Measurements from ENCODE around the gene FDX1.

The FDX1 gene

DNA sequence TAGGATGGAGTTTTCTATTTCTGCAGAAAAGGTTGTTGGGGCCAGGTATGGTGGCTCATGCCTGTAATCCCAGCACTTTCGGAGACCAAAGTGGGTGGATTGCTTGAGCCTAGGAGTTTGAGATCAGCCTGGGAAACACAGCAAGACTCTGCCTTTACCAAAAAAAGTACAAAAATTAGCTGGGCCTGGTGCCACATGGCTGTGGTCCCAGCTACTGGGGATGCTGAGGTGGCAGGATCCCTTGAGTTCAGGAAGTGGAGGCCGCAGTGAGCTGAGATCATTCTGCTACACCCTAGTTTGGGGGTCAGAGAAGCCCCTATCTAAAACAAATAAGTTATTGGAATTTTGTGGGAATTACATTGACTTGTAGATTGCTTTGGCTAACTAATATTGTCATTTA is 71.7 kb downstream of the FDX1 start:
- TF ChIP-seq MYC (IDR thresholded peaks at IDR 0.05; ENCODE audit: low read depth, low read length) (no peak), CTCF (IDR thresholded peaks at IDR 0.05; ENCODE audit: low read depth, low read length) (no peak), MAX (IDR thresholded peaks at IDR 0.05; ENCODE audit: low read depth, low read length) (no peak), POLR2A (IDR thresholded peaks at IDR 0.05; ENCODE audit: extremely low read depth, insufficient read length) (no peak)
- DNase-seq (ENCODE audit: low read depth), result no peak

DNA sequence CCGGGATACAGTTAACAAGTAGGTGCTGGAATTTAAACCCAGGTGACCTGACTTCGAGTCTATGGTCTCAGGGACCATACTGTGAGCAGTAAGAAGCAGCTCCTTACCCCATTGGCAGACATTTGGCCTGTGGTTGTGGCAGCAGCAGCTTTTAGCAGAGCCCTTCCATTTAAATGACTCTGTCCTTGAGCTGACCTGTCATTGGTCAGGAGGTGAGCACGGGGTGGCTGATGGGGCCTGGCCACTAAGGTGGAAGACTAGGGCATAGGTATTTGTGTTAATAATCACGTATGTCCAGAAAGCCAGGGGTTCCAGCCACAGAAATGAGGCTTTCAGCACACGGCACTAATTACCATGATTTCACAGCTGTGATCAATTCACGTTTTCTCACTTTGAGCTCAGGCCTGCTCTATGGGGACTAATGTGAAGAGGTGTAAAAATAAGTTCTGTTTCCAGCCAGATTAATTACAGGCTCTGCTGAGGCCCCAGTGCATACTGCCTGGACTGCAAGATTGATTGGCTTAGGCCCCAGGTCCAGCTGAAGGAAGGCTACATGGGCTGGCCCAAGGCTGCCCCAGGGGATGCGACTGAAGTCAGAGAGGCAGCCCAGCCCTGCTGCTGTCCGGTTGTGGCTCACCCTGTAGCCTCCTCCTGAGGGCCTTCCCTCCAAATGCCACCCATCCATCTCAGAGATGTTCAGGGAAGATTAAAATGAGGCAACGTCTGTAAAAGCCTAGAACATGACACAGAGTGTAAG is 76.0 kb downstream of the FDX1 start:
- no peak for TF ChIP-seq MAX (IDR thresholded peaks at IDR 0.05; ENCODE audit: low read depth, low read length)
- no peak for TF ChIP-seq POLR2A (IDR thresholded peaks at IDR 0.05; ENCODE audit: extremely low read depth, insufficient read length)
- TF ChIP-seq CTCF (IDR thresholded peaks at IDR 0.05; ENCODE audit: low read depth, low read length), result no peak
- no peak for TF ChIP-seq MYC (IDR thresholded peaks at IDR 0.05; ENCODE audit: low read depth, low read length)
- DNase-seq (ENCODE audit: low read depth), result no peak
- H3K4me3 ChIP-seq (ENCODE audit: low read depth, low read length), result no peak overlapping the region

More for the DNA sequence above, 71.7 kb downstream of the FDX1 start:
- H3K4me3 ChIP-seq (ENCODE audit: low read depth, low read length), result no peak overlapping the region

GRCh38 chr11:110507328-110507727 is 77.6 kb downstream of the FDX1 start:
- no peak overlapping the region for H3K4me3 ChIP-seq (ENCODE audit: low read depth, low read length)
- TF ChIP-seq MAX (IDR thresholded peaks at IDR 0.05; ENCODE audit: low read depth, low read length), result no peak
- TF ChIP-seq POLR2A (IDR thresholded peaks at IDR 0.05; ENCODE audit: extremely low read depth, insufficient read length), result no peak
- no peak for TF ChIP-seq CTCF (IDR thresholded peaks at IDR 0.05; ENCODE audit: low read depth, low read length)
- no peak for TF ChIP-seq MYC (IDR thresholded peaks at IDR 0.05; ENCODE audit: low read depth, low read length)
- DNase-seq (ENCODE audit: low read depth), result no peak

GRCh38 chr11:110508786-110509185 is 79.0 kb downstream of the FDX1 start:
- TF ChIP-seq MYC (IDR thresholded peaks at IDR 0.05; ENCODE audit: low read depth, low read length), result no peak
- TF ChIP-seq CTCF (IDR thresholded peaks at IDR 0.05; ENCODE audit: low read depth, low read length), result no peak
- TF ChIP-seq MAX (IDR thresholded peaks at IDR 0.05; ENCODE audit: low read depth, low read length), result no peak
- TF ChIP-seq POLR2A (IDR thresholded peaks at IDR 0.05; ENCODE audit: extremely low read depth, insufficient read length), result no peak
- no peak overlapping the region for H3K4me3 ChIP-seq (ENCODE audit: low read depth, low read length)
- DNase-seq (ENCODE audit: low read depth), result no peak

DNA sequence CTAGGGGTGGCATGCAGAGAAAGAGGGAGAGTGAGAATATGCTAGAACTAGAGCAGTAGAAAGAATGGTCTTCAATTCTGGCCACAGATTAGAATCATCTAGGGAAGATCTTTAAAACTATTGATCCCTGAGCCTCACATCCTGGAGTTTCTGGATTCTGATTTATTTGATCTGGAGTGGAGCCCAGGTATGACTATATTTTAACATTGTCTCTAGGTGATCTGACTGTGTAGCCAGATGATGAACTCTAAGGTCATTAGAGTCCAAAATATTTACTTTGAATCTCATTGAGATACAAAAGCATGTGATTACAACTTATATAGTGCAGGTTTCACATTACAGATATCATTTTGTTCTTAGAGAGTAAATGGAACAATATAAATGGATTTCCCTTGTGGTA is 79.7 kb downstream of the FDX1 start:
- TF ChIP-seq POLR2A (IDR thresholded peaks at IDR 0.05; ENCODE audit: extremely low read depth, insufficient read length), result no peak
- no peak for TF ChIP-seq MAX (IDR thresholded peaks at IDR 0.05; ENCODE audit: low read depth, low read length)
- no peak for TF ChIP-seq MYC (IDR thresholded peaks at IDR 0.05; ENCODE audit: low read depth, low read length)
- TF ChIP-seq CTCF (IDR thresholded peaks at IDR 0.05; ENCODE audit: low read depth, low read length), result no peak
- H3K4me3 ChIP-seq (ENCODE audit: low read depth, low read length), result no peak overlapping the region
- DNase-seq (ENCODE audit: low read depth), result no peak
